ENCODE measurements around the gene RPS6KL1. TPM values are rescaled to one million over a fixed set of nuclear protein-coding genes. Genes with fewer than 3 reads are reported as not detected.

RPS6KL1 gene
- total RNA-seq, 4 donors from 2014 or later, result 0.86 to 7.5 (median 1.8) TPM

DNA sequence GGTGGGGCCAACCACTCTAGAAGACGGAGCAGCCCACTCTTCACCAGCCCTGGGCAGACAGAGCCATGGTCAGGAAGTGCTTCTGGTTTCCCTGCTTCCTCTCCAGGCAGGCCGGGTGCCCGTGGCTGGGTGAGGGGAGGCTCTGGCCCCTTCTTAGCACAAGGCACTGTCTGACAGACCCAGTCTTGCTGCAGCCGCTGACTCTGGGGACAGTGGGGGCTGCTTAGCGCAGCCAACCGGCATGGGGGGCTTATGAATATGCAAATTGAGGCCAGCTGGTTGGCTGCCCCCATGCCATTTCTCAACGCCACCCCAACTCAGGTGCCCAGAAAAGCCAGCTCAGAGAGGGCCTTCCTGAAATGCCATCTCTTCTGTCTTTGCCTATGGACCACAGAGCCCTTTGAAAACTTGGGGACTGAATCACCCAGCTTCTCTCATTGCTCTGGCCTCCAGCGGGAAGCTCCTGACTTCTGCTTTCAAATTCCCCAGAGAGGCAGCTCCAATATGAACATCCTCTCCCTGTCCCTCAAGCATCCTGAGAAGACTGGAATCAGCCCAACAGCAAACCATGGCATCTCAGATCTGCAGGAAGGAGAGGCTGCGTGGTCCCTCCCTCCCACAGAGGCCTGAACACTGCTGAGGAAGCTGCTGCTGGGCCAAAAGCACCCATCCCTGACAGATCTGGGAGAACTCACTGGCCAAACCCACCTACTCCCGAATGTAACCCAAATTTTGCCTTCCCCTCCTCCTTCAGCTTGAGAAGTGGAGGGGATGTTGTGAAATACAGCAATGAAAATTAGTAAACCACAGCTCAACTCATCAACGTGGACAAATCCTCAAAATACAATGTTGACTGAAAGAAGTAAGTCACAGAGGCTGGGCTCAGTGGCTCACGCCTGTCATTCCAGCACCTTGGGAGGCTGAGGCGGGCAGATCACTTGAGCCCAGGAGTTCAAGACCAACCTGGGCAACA is 46.8 kb downstream of the RPS6KL1 start, which contains the start of gene PROX2:
Gene PROX2 (minus strand): TSS at position 205 of the 973 bp plus-strand sequence. CDS start 12,311 bp downstream, outside the sequence.
- TF ChIP-seq POLR2A (IDR thresholded peaks at IDR 0.05) (no peak), EP300 (IDR thresholded peaks at IDR 0.05) (no peak), POLR2AphosphoS5 (IDR thresholded peaks at IDR 0.05) (no peak)
- TF ChIP-seq, protein P1, sequence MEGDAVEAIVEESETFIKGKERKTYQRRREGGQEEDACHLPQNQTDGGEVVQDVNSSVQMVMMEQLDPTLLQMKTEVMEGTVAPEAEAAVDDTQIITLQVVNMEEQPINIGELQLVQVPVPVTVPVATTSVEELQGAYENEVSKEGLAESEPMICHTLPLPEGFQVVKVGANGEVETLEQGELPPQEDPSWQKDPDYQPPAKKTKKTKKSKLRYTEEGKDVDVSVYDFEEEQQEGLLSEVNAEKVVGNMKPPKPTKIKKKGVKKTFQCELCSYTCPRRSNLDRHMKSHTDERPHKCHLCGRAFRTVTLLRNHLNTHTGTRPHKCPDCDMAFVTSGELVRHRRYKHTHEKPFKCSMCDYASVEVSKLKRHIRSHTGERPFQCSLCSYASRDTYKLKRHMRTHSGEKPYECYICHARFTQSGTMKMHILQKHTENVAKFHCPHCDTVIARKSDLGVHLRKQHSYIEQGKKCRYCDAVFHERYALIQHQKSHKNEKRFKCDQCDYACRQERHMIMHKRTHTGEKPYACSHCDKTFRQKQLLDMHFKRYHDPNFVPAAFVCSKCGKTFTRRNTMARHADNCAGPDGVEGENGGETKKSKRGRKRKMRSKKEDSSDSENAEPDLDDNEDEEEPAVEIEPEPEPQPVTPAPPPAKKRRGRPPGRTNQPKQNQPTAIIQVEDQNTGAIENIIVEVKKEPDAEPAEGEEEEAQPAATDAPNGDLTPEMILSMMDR (IDR thresholded peaks at IDR 0.05), result no peak
- DNase-seq (ENCODE audit: low spot score in 2 of 2), result no peak
- H3K36me3 ChIP-seq, result no peaks in the 10 kb centered on the region
- H3K4me1 ChIP-seq, result peaks cover 5% of the 10 kb centered on the region
- H3K27ac ChIP-seq, result no peak within 1 kb of the TSS
- H3K4me3 ChIP-seq, result no peak within 1 kb of the TSS
- WGBS, result 65% methylated on average over 8 of the region's 13 CpGs
- H3K9me3 ChIP-seq, result no peaks in the 10 kb centered on the region
- H3K27me3 ChIP-seq, result no peaks in the 10 kb centered on the region

GRCh38 chr14:74875204-74875603 is 47.9 kb downstream of the RPS6KL1 start:
- Histone ChIP-seq H3K36me3 (no peaks in the 10 kb centered on the region), H3K4me3 (no peak overlapping the region), H3K27me3 (no peaks in the 10 kb centered on the region), H3K4me1 (no peaks in the 10 kb centered on the region), H3K9me3 (no peaks in the 10 kb centered on the region), H3K27ac (no peak overlapping the region)
- TF ChIP-seq POLR2A (IDR thresholded peaks at IDR 0.05), result no peak
- TF ChIP-seq POLR2AphosphoS5 (IDR thresholded peaks at IDR 0.05), result no peak
- no peak for TF ChIP-seq EP300 (IDR thresholded peaks at IDR 0.05)
- TF ChIP-seq, protein P1 (IDR thresholded peaks at IDR 0.05), result no peak
- WGBS, result 94% methylated on average over 5 of the region's 5 CpGs
- DNase-seq (ENCODE audit: low spot score in 2 of 2), result no peak

- WGBS, result 85% methylated on average over 3 of the region's 4 CpGs
Observed at GRCh38 chr14:74871819-74872218, 51.2 kb downstream of the RPS6KL1 start.

DNA sequence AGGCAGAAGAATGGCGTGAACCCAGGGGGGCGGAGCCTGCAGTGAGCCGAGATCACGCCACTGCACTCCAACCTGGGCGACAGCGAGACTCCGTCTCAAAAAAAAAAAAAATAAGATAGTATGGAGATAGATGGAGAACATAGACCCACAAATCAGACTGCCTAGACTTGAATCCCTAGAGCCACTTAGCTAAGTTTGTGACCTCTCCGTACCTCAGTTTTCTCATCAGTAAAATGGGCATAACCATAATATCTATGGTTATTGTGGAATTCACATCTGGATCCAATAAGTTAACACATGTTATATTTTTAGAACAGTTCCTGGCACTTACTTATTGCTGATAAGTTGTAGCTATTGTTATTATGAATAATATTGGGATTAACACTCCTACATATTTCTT is 54.3 kb downstream of the RPS6KL1 start:
- Histone ChIP-seq H3K4me1 (no peaks in the 10 kb centered on the region), H3K9me3 (no peaks in the 10 kb centered on the region), H3K36me3 (no peaks in the 10 kb centered on the region)

More at GRCh38 chr14:74871819-74872218, 51.2 kb downstream of the RPS6KL1 start:
- no peaks in the 10 kb centered on the region for H3K9me3 ChIP-seq
- no peak overlapping the region for H3K4me3 ChIP-seq
- no peaks in the 10 kb centered on the region for H3K27me3 ChIP-seq
- H3K27ac ChIP-seq, result no peak overlapping the region
- TF ChIP-seq EP300 (IDR thresholded peaks at IDR 0.05) (no peak), POLR2A (IDR thresholded peaks at IDR 0.05) (no peak), POLR2AphosphoS5 (IDR thresholded peaks at IDR 0.05) (no peak)
- TF ChIP-seq, protein P1 (IDR thresholded peaks at IDR 0.05), result no peak
- no peaks in the 10 kb centered on the region for H3K4me1 ChIP-seq
- H3K36me3 ChIP-seq, result no peaks in the 10 kb centered on the region
- DNase-seq (ENCODE audit: low spot score in 2 of 2), result no peak

More for the DNA sequence above, 54.3 kb downstream of the RPS6KL1 start:
- WGBS, result 91% methylated on average over 8 of the region's 8 CpGs
- no peaks in the 10 kb centered on the region for H3K27me3 ChIP-seq
- H3K27ac ChIP-seq, result no peak overlapping the region
- no peak for DNase-seq (ENCODE audit: low spot score in 2 of 2)
- TF ChIP-seq, protein P1 (IDR thresholded peaks at IDR 0.05), result no peak
- no peak for TF ChIP-seq POLR2AphosphoS5 (IDR thresholded peaks at IDR 0.05)
- no peak for TF ChIP-seq EP300 (IDR thresholded peaks at IDR 0.05)
- no peak for TF ChIP-seq POLR2A (IDR thresholded peaks at IDR 0.05)
- H3K4me3 ChIP-seq, result no peak overlapping the region

Data from suprapubic skin (tissue), 4 donors.